Measurements from ENCODE around the gene SLC39A11. TPM values are rescaled to one million over a fixed set of nuclear protein-coding genes. Genes with fewer than 3 reads are reported as not detected.
A peak's percentile ranks its signal among the peaks of the same experiment; 100 is the strongest.

SLC39A11 gene
- total and polyA plus RNA-seq, 2 of the 13 experiments (the other 11 are each of a cell fraction or from before 2014, with no cell fraction given): 17.2 to 31.5 TPM

DNA sequence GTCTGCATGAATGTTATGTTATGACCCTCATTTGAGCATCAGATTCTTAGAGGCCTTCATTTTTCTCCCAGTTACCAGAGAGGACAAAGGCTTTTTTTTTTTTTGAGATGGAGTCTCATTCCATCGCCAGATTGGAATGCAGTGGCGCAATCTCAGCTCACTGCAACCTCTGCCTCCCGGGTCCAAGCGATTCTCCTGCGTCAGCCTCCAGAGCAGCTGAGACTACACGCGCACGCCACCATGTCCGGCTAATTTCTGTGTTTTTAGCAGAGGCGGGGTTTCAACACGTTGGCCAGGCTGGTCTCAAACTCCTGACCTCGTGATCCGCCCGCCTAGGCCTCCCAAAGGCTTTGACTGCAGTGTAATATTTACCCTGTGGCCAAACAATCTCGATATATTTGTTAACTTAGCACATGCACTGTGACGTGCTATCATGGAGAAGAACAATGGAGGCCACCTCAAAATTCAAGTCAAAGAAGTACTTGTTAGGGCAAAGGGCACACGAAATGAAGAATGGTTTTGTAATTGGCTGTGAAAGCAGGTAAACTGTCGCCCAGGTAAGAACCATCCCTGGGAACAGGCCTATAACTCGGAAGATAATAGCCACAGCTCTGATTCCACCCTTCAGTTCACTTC, 303.4 kb downstream of the SLC39A11 start (continued):
- TF ChIP-seq, protein P1, sequence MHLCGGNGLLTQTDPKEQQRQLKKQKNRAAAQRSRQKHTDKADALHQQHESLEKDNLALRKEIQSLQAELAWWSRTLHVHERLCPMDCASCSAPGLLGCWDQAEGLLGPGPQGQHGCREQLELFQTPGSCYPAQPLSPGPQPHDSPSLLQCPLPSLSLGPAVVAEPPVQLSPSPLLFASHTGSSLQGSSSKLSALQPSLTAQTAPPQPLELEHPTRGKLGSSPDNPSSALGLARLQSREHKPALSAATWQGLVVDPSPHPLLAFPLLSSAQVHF (CRISPR knock-in tag; IDR thresholded peaks at IDR 0.05): no peak
- TF ChIP-seq ZNF256 (CRISPR knock-in tag; conservative IDR thresholded peaks at IDR 0.05): no peak
- TF ChIP-seq, protein P2, sequence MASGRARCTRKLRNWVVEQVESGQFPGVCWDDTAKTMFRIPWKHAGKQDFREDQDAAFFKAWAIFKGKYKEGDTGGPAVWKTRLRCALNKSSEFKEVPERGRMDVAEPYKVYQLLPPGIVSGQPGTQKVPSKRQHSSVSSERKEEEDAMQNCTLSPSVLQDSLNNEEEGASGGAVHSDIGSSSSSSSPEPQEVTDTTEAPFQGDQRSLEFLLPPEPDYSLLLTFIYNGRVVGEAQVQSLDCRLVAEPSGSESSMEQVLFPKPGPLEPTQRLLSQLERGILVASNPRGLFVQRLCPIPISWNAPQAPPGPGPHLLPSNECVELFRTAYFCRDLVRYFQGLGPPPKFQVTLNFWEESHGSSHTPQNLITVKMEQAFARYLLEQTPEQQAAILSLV (CRISPR knock-in tag; IDR thresholded peaks at IDR 0.05; ENCODE audit: borderline replicate concordance): no peak
- no peak for TF ChIP-seq FOXA1 (IDR thresholded peaks at IDR 0.05)
- TF ChIP-seq FOXA1 (CRISPR knock-in tag; IDR thresholded peaks at IDR 0.05): peak; percentile 42
- no peak for TF ChIP-seq RFX1 (IDR thresholded peaks at IDR 0.05)
- TF ChIP-seq ELF1 (CRISPR knock-in tag; IDR thresholded peaks at IDR 0.05): no peak
- no peak for TF ChIP-seq ZBTB21 (CRISPR knock-in tag; IDR thresholded peaks at IDR 0.05)
- no peak for TF ChIP-seq ZBTB7A (CRISPR knock-in tag; IDR thresholded peaks at IDR 0.05)
- no peak for TF ChIP-seq ZNF20 (CRISPR knock-in tag; IDR thresholded peaks at IDR 0.05)
- TF ChIP-seq, protein P3, sequence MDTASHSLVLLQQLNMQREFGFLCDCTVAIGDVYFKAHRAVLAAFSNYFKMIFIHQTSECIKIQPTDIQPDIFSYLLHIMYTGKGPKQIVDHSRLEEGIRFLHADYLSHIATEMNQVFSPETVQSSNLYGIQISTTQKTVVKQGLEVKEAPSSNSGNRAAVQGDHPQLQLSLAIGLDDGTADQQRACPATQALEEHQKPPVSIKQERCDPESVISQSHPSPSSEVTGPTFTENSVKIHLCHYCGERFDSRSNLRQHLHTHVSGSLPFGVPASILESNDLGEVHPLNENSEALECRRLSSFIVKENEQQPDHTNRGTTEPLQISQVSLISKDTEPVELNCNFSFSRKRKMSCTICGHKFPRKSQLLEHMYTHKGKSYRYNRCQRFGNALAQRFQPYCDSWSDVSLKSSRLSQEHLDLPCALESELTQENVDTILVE (CRISPR knock-in tag; IDR thresholded peaks at IDR 0.05): 0 out of 2 replicates have a peak, but pooled peaks have one; percentile 42
- TF ChIP-seq, protein P4, sequence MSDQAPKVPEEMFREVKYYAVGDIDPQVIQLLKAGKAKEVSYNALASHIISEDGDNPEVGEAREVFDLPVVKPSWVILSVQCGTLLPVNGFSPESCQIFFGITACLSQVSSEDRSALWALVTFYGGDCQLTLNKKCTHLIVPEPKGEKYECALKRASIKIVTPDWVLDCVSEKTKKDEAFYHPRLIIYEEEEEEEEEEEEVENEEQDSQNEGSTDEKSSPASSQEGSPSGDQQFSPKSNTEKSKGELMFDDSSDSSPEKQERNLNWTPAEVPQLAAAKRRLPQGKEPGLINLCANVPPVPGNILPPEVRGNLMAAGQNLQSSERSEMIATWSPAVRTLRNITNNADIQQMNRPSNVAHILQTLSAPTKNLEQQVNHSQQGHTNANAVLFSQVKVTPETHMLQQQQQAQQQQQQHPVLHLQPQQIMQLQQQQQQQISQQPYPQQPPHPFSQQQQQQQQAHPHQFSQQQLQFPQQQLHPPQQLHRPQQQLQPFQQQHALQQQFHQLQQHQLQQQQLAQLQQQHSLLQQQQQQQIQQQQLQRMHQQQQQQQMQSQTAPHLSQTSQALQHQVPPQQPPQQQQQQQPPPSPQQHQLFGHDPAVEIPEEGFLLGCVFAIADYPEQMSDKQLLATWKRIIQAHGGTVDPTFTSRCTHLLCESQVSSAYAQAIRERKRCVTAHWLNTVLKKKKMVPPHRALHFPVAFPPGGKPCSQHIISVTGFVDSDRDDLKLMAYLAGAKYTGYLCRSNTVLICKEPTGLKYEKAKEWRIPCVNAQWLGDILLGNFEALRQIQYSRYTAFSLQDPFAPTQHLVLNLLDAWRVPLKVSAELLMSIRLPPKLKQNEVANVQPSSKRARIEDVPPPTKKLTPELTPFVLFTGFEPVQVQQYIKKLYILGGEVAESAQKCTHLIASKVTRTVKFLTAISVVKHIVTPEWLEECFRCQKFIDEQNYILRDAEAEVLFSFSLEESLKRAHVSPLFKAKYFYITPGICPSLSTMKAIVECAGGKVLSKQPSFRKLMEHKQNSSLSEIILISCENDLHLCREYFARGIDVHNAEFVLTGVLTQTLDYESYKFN (CRISPR knock-in tag; conservative IDR thresholded peaks at IDR 0.05): peak; percentile 47
- no peak for TF ChIP-seq SOX6 (IDR thresholded peaks at IDR 0.05)
- peak; percentile 88 for TF ChIP-seq SOX6 (CRISPR knock-in tag; IDR thresholded peaks at IDR 0.05)
- TF ChIP-seq FIP1L1 (IDR thresholded peaks at IDR 0.05; ENCODE audit: borderline replicate concordance, insufficient read depth, low read depth, low read length): no peak
- no peak for TF ChIP-seq ZNF3 (CRISPR knock-in tag; IDR thresholded peaks at IDR 0.05)
- TF ChIP-seq TCF12 (IDR thresholded peaks at IDR 0.05): no peak
- no peak for TF ChIP-seq TCF12 (CRISPR knock-in tag; IDR thresholded peaks at IDR 0.05)
- no peak for TF ChIP-seq NFRKB (IDR thresholded peaks at IDR 0.05)
- TF ChIP-seq, protein P5, sequence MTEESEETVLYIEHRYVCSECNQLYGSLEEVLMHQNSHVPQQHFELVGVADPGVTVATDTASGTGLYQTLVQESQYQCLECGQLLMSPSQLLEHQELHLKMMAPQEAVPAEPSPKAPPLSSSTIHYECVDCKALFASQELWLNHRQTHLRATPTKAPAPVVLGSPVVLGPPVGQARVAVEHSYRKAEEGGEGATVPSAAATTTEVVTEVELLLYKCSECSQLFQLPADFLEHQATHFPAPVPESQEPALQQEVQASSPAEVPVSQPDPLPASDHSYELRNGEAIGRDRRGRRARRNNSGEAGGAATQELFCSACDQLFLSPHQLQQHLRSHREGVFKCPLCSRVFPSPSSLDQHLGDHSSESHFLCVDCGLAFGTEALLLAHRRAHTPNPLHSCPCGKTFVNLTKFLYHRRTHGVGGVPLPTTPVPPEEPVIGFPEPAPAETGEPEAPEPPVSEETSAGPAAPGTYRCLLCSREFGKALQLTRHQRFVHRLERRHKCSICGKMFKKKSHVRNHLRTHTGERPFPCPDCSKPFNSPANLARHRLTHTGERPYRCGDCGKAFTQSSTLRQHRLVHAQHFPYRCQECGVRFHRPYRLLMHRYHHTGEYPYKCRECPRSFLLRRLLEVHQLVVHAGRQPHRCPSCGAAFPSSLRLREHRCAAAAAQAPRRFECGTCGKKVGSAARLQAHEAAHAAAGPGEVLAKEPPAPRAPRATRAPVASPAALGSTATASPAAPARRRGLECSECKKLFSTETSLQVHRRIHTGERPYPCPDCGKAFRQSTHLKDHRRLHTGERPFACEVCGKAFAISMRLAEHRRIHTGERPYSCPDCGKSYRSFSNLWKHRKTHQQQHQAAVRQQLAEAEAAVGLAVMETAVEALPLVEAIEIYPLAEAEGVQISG (CRISPR knock-in tag; IDR thresholded peaks at IDR 0.05): peak; percentile 63
- peak; percentile 87; the same call in 1 of the 2 replicates for TF ChIP-seq RCOR2 (CRISPR knock-in tag; IDR thresholded peaks at IDR 0.05)
- TF ChIP-seq ZNF17 (CRISPR knock-in tag; IDR thresholded peaks at IDR 0.05): no peak
- no peak for TF ChIP-seq ZNF549 (CRISPR knock-in tag; IDR thresholded peaks at IDR 0.05)

Data from HepG2 (cell line).